HepG2 (cell line): ENCODE data around the gene KCND1. TPM values are rescaled to one million over a fixed set of nuclear protein-coding genes. Genes with fewer than 3 reads are reported as not detected.

Experiments used
- MAFF ChIP-seq: IDR thresholded peaks from 2 replicates; pipeline ENCODE4 v1.6.1; 2011; ENCODE audit warnings: low read depth, low read length, improper control_type of control experiment
- SUZ12 ChIP-seq: fragments of 150-350 bp; IDR thresholded peaks from 2 replicates; pipeline ENCODE4 v1.6.1; 2014; ENCODE audit warnings: low read depth, low read length
- THYN1 ChIP-seq: sonication (generic); formaldehyde crosslinking; IDR thresholded peaks from 2 replicates; pipeline ENCODE4 v1.8.1; 2023; ENCODE audit warnings: low read depth, mild to moderate bottlenecking, moderate library complexity, missing genetic modification reagents, borderline replicate concordance
- ZBTB46 ChIP-seq: sonication (generic); formaldehyde crosslinking; IDR thresholded peaks from 2 replicates; pipeline ENCODE4 v1.4.0; 2020; ENCODE audit warnings: mild to moderate bottlenecking, missing genetic modification reagents, borderline replicate concordance
- ZFP62 ChIP-seq: sonication (generic); formaldehyde crosslinking; IDR thresholded peaks from 2 replicates; pipeline ENCODE4 v1.4.0; 2020; ENCODE audit warnings: missing genetic modification reagents
- ZHX2 ChIP-seq, 2 experiments: sonication (generic) in 1 of 2; formaldehyde crosslinking in 1 of 2; IDR thresholded peaks; 2 replicates each; pipeline versions ENCODE4 v1.6.1 to v1.9.0; 2014 to 2022; ENCODE audit warnings: antibody characterized with exemption in 1 of 2, borderline replicate concordance in 1 of 2, inconsistent platforms in 1 of 2, low read depth in 1 of 2, missing genetic modification reagents in 1 of 2
- ZNF24 ChIP-seq: fragments of 450-650 bp; IDR thresholded peaks from 2 replicates; pipeline ENCODE4 v1.6.1; 2017; ENCODE audit warnings: antibody characterized with exemption, mild to moderate bottlenecking
- ZNF260 ChIP-seq: sonication (generic); formaldehyde crosslinking; IDR thresholded peaks from 2 replicates; pipeline ENCODE4 v1.4.0; 2020; ENCODE audit warnings: missing genetic modification reagents, low read depth, mild to moderate bottlenecking, borderline replicate concordance
- ZNF280B ChIP-seq: sonication (generic); formaldehyde crosslinking; IDR thresholded peaks from 2 replicates; pipeline ENCODE4 v1.5.0; 2020; ENCODE audit warnings: missing genetic modification reagents, mild to moderate bottlenecking, borderline replicate concordance
- ZNF335 ChIP-seq: sonication (generic); formaldehyde crosslinking; IDR thresholded peaks from 2 replicates; pipeline ENCODE4 v1.4.0; 2020; ENCODE audit warnings: missing genetic modification reagents
- ZNF362 ChIP-seq: sonication (generic); formaldehyde crosslinking; IDR thresholded peaks from 2 replicates; pipeline ENCODE4 v1.4.0; 2020; ENCODE audit warnings: missing genetic modification reagents, mild to moderate bottlenecking, borderline replicate concordance
- ZNF558 ChIP-seq: sonication (generic); formaldehyde crosslinking; IDR thresholded peaks from 2 replicates; pipeline ENCODE4 v1.9.0; 2022; ENCODE audit warnings: mild to moderate bottlenecking, missing genetic modification reagents, borderline replicate concordance
- ZNF768 ChIP-seq: sonication (generic); formaldehyde crosslinking; IDR thresholded peaks from 2 replicates; pipeline ENCODE4 v1.4.0; 2020; ENCODE audit warnings: missing genetic modification reagents
- ZNF780A ChIP-seq: sonication (generic); formaldehyde crosslinking; IDR thresholded peaks from 2 replicates; pipeline ENCODE4 v1.8.0; 2022; ENCODE audit warnings: mild to moderate bottlenecking, missing genetic modification reagents, moderate library complexity
- ZSCAN20 ChIP-seq: sonication (generic); formaldehyde crosslinking; IDR thresholded peaks from 2 replicates; pipeline ENCODE4 v1.4.0; 2020; ENCODE audit warnings: missing genetic modification reagents, mild to moderate bottlenecking, borderline replicate concordance
- ZSCAN25 ChIP-seq: sonication (generic); formaldehyde crosslinking; IDR thresholded peaks from 2 replicates; pipeline ENCODE4 v1.8.0; 2022; ENCODE audit warnings: mild to moderate bottlenecking, missing genetic modification reagents
- polyA plus RNA-seq, 8 experiments: library from polyadenylated mRNA; depleted of rRNA in 3 of 8; stranded (reverse) in 7 of 8; unstranded in 1 of 8; fragments of >200 nt; fragmentation: Illumina TruSeq in 4 of 8; extraction: Trizol in 4 of 8; gene quantifications; 2 replicates each; pipeline versions ENCODE4 v1.2.1 to v1.2.3, GENCODE V29; 2011 to 2016; ENCODE audit warnings: low read depth in 4 of 8, missing spikeins in 1 of 8, mixed read lengths in 1 of 8; ENCODE audit not compliant: insufficient read depth in 1 of 8
- total RNA-seq, 5 experiments: library from RNA; depleted of rRNA; stranded (reverse); fragments of >200 nt; fragmentation: Illumina TruSeq; extraction: Trizol; gene quantifications; 2 replicates each; pipeline ENCODE4 v1.2.3, GENCODE V29; 2016; ENCODE audit warnings: low read depth in 1 of 5

Gene KCND1
- total and polyA plus RNA-seq, 2 of the 13 experiments (the other 11 are each of a cell fraction or from before 2014, with no cell fraction given), result 0.07 to 0.30 TPM

GRCh38 chrX:48918643-48919340 is 52.9 kb downstream of the KCND1 start, which contains the start of gene PIM2 (continued):
- TF ChIP-seq ZBTB46 (CRISPR knock-in tag) (no peak), ZNF768 (CRISPR knock-in tag) (no peak), ZNF335 (CRISPR knock-in tag) (no peak), ZHX2 (IDR thresholded peaks at IDR 0.05; ENCODE audit: low read depth) (no peak), ZHX2 (CRISPR knock-in tag; IDR thresholded peaks at IDR 0.05; ENCODE audit: borderline replicate concordance) (no peak), ZNF362 (CRISPR knock-in tag) (no peak), ZNF280B (no peak), ZNF24 (no peak), ZFP62 (no peak), ZNF780A (CRISPR knock-in tag) (no peak), ZSCAN25 (CRISPR knock-in tag) (no peak), MAFF (no peak), ZNF558 (CRISPR knock-in tag) (peak; percentile 37; the same call in 1 of the 2 replicates), ZNF260 (CRISPR knock-in tag) (no peak), SUZ12 (no peak), ZSCAN20 (CRISPR knock-in tag) (no peak), THYN1 (CRISPR knock-in tag) (no peak)
